Mucosa of descending colon (tissue), 3 donors: ENCODE measurements around the gene ETV6. TPM values are rescaled to one million over a fixed set of nuclear protein-coding genes. Genes with fewer than 3 reads are reported as not detected.

Experiments
- ATAC-seq: fragments of 200-7000 bp; cut with Tn5 transposase; one replicate; pipeline ENCODE4 v1.9.1; 2020; ENCODE audit warnings: mild to moderate bottlenecking, moderate library complexity
- DNase-seq, 3 donors: peaks; one replicate each; pipeline ENCODE4 v3.0.0-alpha.2; 2020
- H3K36me3 ChIP-seq: fragments of 200-600 bp; one replicate; pipeline ENCODE4 v1.8.0; 2021; ENCODE audit warnings: low read depth, mild to moderate bottlenecking
- H3K4me1 ChIP-seq: fragments of 200-600 bp; one replicate; pipeline ENCODE4 v1.8.0; 2021; ENCODE audit warnings: low read depth, mild to moderate bottlenecking
- H3K4me3 ChIP-seq: fragments of 200-600 bp; one replicate; pipeline ENCODE4 v1.8.0; 2021; ENCODE audit warnings: mild to moderate bottlenecking
- H3K9me3 ChIP-seq: fragments of 200-600 bp; one replicate; pipeline ENCODE4 v1.8.0; 2021; ENCODE audit warnings: mild to moderate bottlenecking
- CTCF ChIP-seq: fragments of 200-600 bp; IDR thresholded peaks from one replicate; pipeline ENCODE4 v1.8.0; 2022; ENCODE audit warnings: antibody characterized with exemption, mild to moderate bottlenecking
- intact Hi-C, 2 donors: fragments of 100-400 bp; cut with DNase I in 1 of 2; cut with micrococcal nuclease in 1 of 2; formaldehyde crosslinking; loops; one replicate each; pipeline versions ENCODE4 v1.11.0 to v1.11.1; 2022; cut with DNase I, micrococcal nuclease
- total RNA-seq, 3 donors: library from RNA; stranded (reverse); fragmentation: NEBNext Ultra II Directional in 2 of 3; extraction: Animal tissue kit (Norgen Biotek cat#: 25700) in 2 of 3; gene quantifications; one replicate each; pipeline versions ENCODE4 v1.2.1 to v1.2.4, GENCODE V29; 2021 to 2023
- donor health status: DM: no; HTN: no; CAD: no; lungs with moderate emphysema.
- donor health status: DM: no; HTN: no; CAD: no.
- donor health status: DM: no; HTN: yes; CAD: no.

The ETV6 gene
- total RNA-seq, 3 donors from 2014 or later, result 60.9 to 74.3 (median 72.8) TPM

GRCh38 chr12:11807458-11807857 lies 158.0 kb downstream of the ETV6 start:
- H3K4me1 ChIP-seq, result peaks cover 17% of the 10 kb centered on the region
- H3K9me3 ChIP-seq, result no peaks in the 10 kb centered on the region
- no peaks in the 10 kb centered on the region for H3K36me3 ChIP-seq
- H3K4me3 ChIP-seq, result no peak overlapping the region
- DNase-seq, result no peak
- peak; percentile 26 for ATAC-seq
- intact Hi-C loops, result no loop called here
- TF ChIP-seq CTCF, result no peak

GRCh38 chr12:11808931-11809330 lies 159.5 kb downstream of the ETV6 start:
- Histone ChIP-seq H3K36me3 (no peaks in the 10 kb centered on the region), H3K4me1 (peaks cover 29% of the 10 kb centered on the region), H3K4me3 (no peak overlapping the region), H3K9me3 (no peaks in the 10 kb centered on the region)
- intact Hi-C loops, result no loop called here
- ATAC-seq, result no peak
- DNase-seq, result no peak
- no peak for TF ChIP-seq CTCF

GRCh38 chr12:11810206-11810545 lies 160.7 kb downstream of the ETV6 start:
- peaks cover 28% of the 10 kb centered on the region for H3K4me1 ChIP-seq
- no peak overlapping the region for H3K4me3 ChIP-seq
- intact Hi-C loops, result no loop called here
- DNase-seq (no peak), ATAC-seq (no peak)
- H3K9me3 ChIP-seq, result no peaks in the 10 kb centered on the region
- no peak for TF ChIP-seq CTCF
- H3K36me3 ChIP-seq, result no peaks in the 10 kb centered on the region

GRCh38 chr12:11811008-11811407 lies 161.5 kb downstream of the ETV6 start:
- ATAC-seq (no peak), DNase-seq (no peak)
- no peak overlapping the region for H3K4me3 ChIP-seq
- intact Hi-C loops, result no loop called here
- H3K4me1 ChIP-seq, result peaks cover 25% of the 10 kb centered on the region
- TF ChIP-seq CTCF, result no peak
- H3K36me3 ChIP-seq, result no peaks in the 10 kb centered on the region
- no peaks in the 10 kb centered on the region for H3K9me3 ChIP-seq

GRCh38 chr12:11812241-11812585 lies 162.7 kb downstream of the ETV6 start:
- H3K4me3 ChIP-seq, result no peak overlapping the region
- peaks cover 22% of the 10 kb centered on the region for H3K4me1 ChIP-seq
- H3K36me3 ChIP-seq, result no peaks in the 10 kb centered on the region
- ATAC-seq (no peak), DNase-seq (no peak)
- TF ChIP-seq CTCF, result no peak
- intact Hi-C loops, result no loop called here
- no peaks in the 10 kb centered on the region for H3K9me3 ChIP-seq

GRCh38 chr12:11812586-11813437 lies 163.3 kb downstream of the ETV6 start:
- H3K4me3 ChIP-seq, result no peak overlapping the region
- H3K36me3 ChIP-seq, result no peaks in the 10 kb centered on the region
- peaks cover 22% of the 10 kb centered on the region for H3K4me1 ChIP-seq
- DNase-seq, result peak; percentile 51 to 69 (median 63)
- TF ChIP-seq CTCF, result no peak
- H3K9me3 ChIP-seq, result no peaks in the 10 kb centered on the region
- peak; percentile 80 for ATAC-seq
- intact Hi-C loops, result no loop called here
